Glutamatergic neuron (in vitro differentiated cells): Measurements from ENCODE around the gene EPB41L3. TPM values are rescaled to one million over a fixed set of nuclear protein-coding genes. Genes with fewer than 3 reads are reported as not detected.
A peak's percentile ranks its signal among the peaks of the same experiment; 100 is the strongest.
"Not testable (repeated sequence)": the region's sequence is repeated elsewhere in the genome, so short reads cannot be mapped to it uniquely, and the experiment has no call there.

Experiments used
- DNase-seq: peaks from one replicate; pipeline ENCODE4 v3.0.0; 2022
- H3K27ac Mint-ChIP-seq: one replicate; pipeline ENCODE4 v1.8.0; 2020; ENCODE audit warnings: mild to moderate bottlenecking, mixed read lengths, inconsistent platforms; ENCODE audit not compliant: unreplicated experiment
- H3K27me3 Mint-ChIP-seq: one replicate; pipeline ENCODE4 v1.8.0; 2020; ENCODE audit warnings: mild to moderate bottlenecking, moderate library complexity, mixed read lengths, inconsistent platforms; ENCODE audit not compliant: unreplicated experiment
- H3K36me3 Mint-ChIP-seq: one replicate; pipeline ENCODE4 v1.8.0; 2020; ENCODE audit warnings: mild to moderate bottlenecking, mixed read lengths, inconsistent platforms; ENCODE audit not compliant: unreplicated experiment
- H3K4me1 Mint-ChIP-seq: one replicate; pipeline ENCODE4 v1.8.0; 2020; ENCODE audit warnings: mild to moderate bottlenecking, low read depth, mixed read lengths, inconsistent platforms; ENCODE audit not compliant: unreplicated experiment
- H3K4me3 Mint-ChIP-seq: one replicate; pipeline ENCODE4 v1.8.0; 2020; ENCODE audit warnings: mild to moderate bottlenecking, mixed read lengths, inconsistent platforms; ENCODE audit not compliant: unreplicated experiment
- H3K9me3 Mint-ChIP-seq: one replicate; pipeline ENCODE4 v1.8.0; 2020; ENCODE audit warnings: mild to moderate bottlenecking, moderate library complexity, mixed read lengths, inconsistent platforms; ENCODE audit not compliant: unreplicated experiment
- total RNA-seq: library from RNA; stranded (reverse); fragmentation: NEBNext Ultra II Directional; extraction: Animal tissue kit (Norgen Biotek cat#: 25700); gene quantifications from one replicate; pipeline ENCODE4 v1.2.1, GENCODE V29; 2021; ENCODE audit not compliant: unreplicated experiment
- TF ChIP-seq, protein P1 (sequence below): fragments of 200-600 bp; sonication (generic); IDR thresholded peaks from one replicate; pipeline ENCODE4 v1.5.0; 2021; ENCODE audit not compliant: partially characterized antibody, unreplicated experiment

EPB41L3 gene
- total RNA-seq, 1 donor from 2014 or later, result 368 TPM

DNA sequence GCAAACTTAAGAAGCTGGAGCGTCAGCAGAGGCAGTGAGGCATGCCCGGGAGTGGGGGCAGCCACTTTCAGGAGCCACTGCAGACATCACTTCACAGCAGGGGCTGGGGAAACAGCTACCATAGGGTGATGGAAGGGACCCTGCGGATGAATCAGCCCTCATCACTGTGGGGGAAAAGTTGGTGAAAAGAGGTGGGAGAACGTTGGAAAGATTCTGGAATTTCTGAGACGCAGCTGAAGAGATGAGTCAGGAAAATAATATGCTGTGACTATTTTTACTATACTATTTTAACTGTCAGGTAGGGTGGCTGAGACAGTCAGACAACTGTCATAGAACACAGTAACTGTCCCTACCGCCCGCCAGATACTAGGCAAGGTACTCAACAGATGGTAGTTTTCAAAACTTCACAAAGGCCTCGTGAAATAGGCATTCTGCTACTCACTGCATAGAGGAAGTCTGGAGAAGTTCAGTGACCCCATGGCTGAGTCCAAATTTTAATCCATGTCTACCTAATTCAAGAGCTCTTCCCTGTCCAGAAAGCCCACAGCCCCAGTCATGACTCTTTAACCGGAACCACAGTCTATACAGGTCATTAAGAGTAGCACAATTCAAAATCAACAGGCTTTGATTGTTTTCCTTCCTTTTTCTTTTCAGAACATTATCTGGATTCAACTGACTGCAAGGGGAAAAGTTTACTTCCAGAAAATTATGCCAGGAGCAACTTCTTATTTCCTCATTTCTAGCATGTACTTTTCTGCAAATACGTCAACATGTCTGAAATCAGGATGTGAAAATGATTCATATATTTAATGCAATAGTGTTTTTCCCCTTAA is 39.3 kb upstream of the EPB41L3 start:
- H3K36me3 Mint-ChIP-seq, result no peaks in the 10 kb centered on the region
- no peak overlapping the region for H3K27ac Mint-ChIP-seq
- no peak for DNase-seq
- TF ChIP-seq, protein P1, sequence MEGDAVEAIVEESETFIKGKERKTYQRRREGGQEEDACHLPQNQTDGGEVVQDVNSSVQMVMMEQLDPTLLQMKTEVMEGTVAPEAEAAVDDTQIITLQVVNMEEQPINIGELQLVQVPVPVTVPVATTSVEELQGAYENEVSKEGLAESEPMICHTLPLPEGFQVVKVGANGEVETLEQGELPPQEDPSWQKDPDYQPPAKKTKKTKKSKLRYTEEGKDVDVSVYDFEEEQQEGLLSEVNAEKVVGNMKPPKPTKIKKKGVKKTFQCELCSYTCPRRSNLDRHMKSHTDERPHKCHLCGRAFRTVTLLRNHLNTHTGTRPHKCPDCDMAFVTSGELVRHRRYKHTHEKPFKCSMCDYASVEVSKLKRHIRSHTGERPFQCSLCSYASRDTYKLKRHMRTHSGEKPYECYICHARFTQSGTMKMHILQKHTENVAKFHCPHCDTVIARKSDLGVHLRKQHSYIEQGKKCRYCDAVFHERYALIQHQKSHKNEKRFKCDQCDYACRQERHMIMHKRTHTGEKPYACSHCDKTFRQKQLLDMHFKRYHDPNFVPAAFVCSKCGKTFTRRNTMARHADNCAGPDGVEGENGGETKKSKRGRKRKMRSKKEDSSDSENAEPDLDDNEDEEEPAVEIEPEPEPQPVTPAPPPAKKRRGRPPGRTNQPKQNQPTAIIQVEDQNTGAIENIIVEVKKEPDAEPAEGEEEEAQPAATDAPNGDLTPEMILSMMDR, result no peak
- H3K27me3 Mint-ChIP-seq, result no peaks in the 10 kb centered on the region
- H3K4me1 Mint-ChIP-seq, result peaks cover 15% of the 10 kb centered on the region
- peaks cover 1% of the 10 kb centered on the region for H3K9me3 Mint-ChIP-seq
- H3K4me3 Mint-ChIP-seq, result no peak overlapping the region

DNA sequence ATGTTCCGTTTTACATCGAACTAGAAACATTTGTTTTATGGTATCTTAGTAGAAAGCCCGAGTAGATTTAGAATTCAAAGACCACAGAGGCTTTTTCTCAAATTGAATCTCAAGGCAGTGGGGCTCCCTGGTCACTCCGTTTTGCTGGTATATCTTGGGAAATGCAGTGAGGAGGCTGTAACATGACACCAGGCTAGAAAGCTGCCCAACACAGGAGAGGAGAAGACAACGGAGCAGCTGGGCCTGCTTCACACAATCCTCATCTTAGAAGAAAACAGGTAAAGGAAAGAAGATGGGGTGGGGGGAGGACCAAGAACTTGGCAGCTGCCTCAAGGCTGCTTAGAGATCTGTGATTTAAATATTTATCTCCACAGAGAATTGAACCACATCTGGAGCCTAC is 38.3 kb upstream of the EPB41L3 start:
- Mint-ChIP-seq H3K4me3 (peak overlapping the region; percentile 50), H3K27ac (peak overlapping the region; percentile 64), H3K4me1 (peaks cover 15% of the 10 kb centered on the region), H3K36me3 (no peaks in the 10 kb centered on the region), H3K27me3 (no peaks in the 10 kb centered on the region), H3K9me3 (peaks cover 1% of the 10 kb centered on the region)
- TF ChIP-seq, protein P1, result no peak
- DNase-seq, result no peak

DNA sequence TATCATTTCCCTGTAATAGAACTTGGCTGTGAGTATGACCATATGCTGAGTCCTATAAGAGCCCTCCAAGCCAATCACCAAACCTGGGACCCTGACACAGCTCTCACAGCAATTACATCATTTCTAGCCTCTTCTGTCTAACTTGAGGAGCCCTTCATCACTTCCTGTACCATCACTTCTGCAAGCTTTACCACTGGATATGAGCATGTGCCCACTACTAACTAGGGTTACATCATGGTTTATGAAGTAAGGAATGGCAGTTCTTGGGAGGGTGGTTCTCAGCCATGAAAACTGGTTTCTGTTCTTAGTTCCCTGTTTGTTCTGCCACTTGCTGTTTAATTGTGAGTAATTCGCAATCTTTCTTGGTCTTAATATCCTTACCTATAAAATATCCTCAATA is 31.0 kb upstream of the EPB41L3 start:
- TF ChIP-seq, protein P1, result no peak
- no peaks in the 10 kb centered on the region for H3K27me3 Mint-ChIP-seq

DNA sequence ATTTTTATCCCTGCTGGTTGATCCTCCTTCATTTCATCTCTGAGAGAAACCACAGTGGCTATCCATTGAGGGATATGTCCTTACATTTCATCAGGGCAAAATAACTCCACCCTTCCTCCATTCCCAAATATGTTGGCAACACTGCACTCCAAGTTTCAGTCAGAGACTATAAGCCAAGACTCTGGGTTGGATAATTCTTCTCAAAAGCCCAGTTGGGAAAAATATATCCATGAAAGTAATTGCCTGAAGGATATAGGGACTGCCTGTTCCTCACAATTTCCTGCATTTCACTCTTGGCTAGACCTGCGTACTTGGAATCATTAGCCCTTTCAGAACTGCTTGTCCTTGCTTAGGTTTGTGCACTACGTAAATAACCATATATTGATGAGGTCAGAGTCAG is 27.9 kb upstream of the EPB41L3 start:
- no peak overlapping the region for H3K27ac Mint-ChIP-seq
- TF ChIP-seq, protein P1, result no peak

More for the DNA sequence above, 31.0 kb upstream of the EPB41L3 start:
- Mint-ChIP-seq H3K4me3 (no peak overlapping the region), H3K9me3 (no peaks in the 10 kb centered on the region), H3K27ac (no peak overlapping the region), H3K4me1 (peaks cover 2% of the 10 kb centered on the region), H3K36me3 (no peaks in the 10 kb centered on the region)
- DNase-seq, result no peak

DNA sequence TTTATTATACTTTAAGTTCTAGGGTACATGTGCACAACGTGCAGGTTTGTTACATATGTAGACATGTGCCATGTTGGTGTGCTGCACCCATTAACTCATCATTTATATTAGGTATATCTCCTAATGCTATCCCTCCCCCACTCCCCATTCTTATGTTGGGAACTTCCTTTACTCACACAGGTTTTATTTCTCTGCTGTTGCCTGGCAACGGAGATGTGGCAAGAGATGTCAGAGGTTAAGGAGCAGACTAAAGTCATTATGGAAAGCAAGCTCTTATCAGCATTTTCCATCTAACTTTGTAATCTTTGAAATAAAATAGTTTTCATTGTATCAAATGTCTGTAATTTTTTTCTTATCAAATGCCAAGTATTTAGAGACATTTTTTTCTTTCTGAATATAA is 26.8 kb upstream of the EPB41L3 start:
- not testable (repeated sequence) for H3K27me3 Mint-ChIP-seq, DNase-seq, H3K4me1 Mint-ChIP-seq, H3K4me3 Mint-ChIP-seq, H3K9me3 Mint-ChIP-seq, H3K36me3 Mint-ChIP-seq, H3K27ac Mint-ChIP-seq

More for the DNA sequence above, 27.9 kb upstream of the EPB41L3 start:
- Mint-ChIP-seq H3K36me3 (no peaks in the 10 kb centered on the region), H3K9me3 (no peaks in the 10 kb centered on the region), H3K4me1 (peaks cover 2% of the 10 kb centered on the region), H3K4me3 (no peak overlapping the region), H3K27me3 (no peaks in the 10 kb centered on the region)
- DNase-seq, result no peak
